GM23338 (cell line): ENCODE data around the gene GRID2. TPM values are rescaled to one million over a fixed set of nuclear protein-coding genes. Genes with fewer than 3 reads are reported as not detected.

ENCODE experiments used
- ATAC-seq: fragments of 200-7000 bp; cut with Tn5 transposase; 3 replicates; pipeline ENCODE4 v1.9.1; 2020
- DNase-seq: peaks from one replicate; pipeline ENCODE4 v3.0.0-alpha.2; 2015; ENCODE audit warnings: low spot score
- H2AFZ ChIP-seq: fragments of 200-600 bp; sonication (generic); 2 replicates; pipeline ENCODE4 v1.8.0; 2016; ENCODE audit warnings: antibody characterized with exemption, mild to moderate bottlenecking, moderate library complexity
- H3F3A ChIP-seq: fragments of 200-600 bp; sonication (generic); replicated peaks from 2 replicates; pipeline ENCODE4 v1.8.0; 2017; ENCODE audit warnings: antibody characterized with exemption, mixed run types, low read depth
- H3K27ac ChIP-seq: fragments of 200-600 bp; sonication (generic); 2 replicates; pipeline ENCODE4 v1.6.1; 2016; ENCODE audit warnings: low read depth
- H3K27me3 ChIP-seq: fragments of 200-600 bp; sonication (generic); 2 replicates; pipeline ENCODE4 v1.8.0; 2016; ENCODE audit warnings: mild to moderate bottlenecking, mixed run types, moderate library complexity; ENCODE audit not compliant: insufficient read depth
- H3K36me3 ChIP-seq: fragments of 200-600 bp; sonication (generic); 2 replicates; pipeline ENCODE4 v1.8.0; 2016; ENCODE audit warnings: mild to moderate bottlenecking; ENCODE audit not compliant: insufficient read depth
- H3K4me1 ChIP-seq: fragments of 200-600 bp; sonication (generic); 2 replicates; pipeline ENCODE4 v1.8.0; 2016; ENCODE audit warnings: mild to moderate bottlenecking, moderate library complexity; ENCODE audit not compliant: insufficient read depth
- H3K4me2 ChIP-seq: fragments of 200-600 bp; sonication (generic); 2 replicates; pipeline ENCODE4 v1.7.1; 2017; ENCODE audit warnings: mixed run types
- H3K4me3 ChIP-seq: fragments of 200-600 bp; sonication (generic); 2 replicates; pipeline ENCODE4 v1.6.1; 2016; ENCODE audit warnings: mixed run types
- H3K79me2 ChIP-seq: fragments of 200-600 bp; sonication (generic); replicated peaks from 2 replicates; pipeline ENCODE4 v1.8.0; 2017; ENCODE audit warnings: mild to moderate bottlenecking; ENCODE audit not compliant: insufficient read depth
- H3K9me2 ChIP-seq: fragments of 200-600 bp; sonication (generic); 2 replicates; pipeline ENCODE4 v1.8.0; 2017; ENCODE audit not compliant: insufficient read depth
- H4K20me1 ChIP-seq: fragments of 200-600 bp; sonication (generic); replicated peaks from 2 replicates; pipeline ENCODE4 v1.8.0; 2017; ENCODE audit warnings: mild to moderate bottlenecking; ENCODE audit not compliant: insufficient read depth
- H3K27ac Mint-ChIP-seq: 2 replicates; pipeline ENCODE4 v1.8.0; 2020; ENCODE audit warnings: inconsistent platforms, mild to moderate bottlenecking, moderate library complexity, mixed read lengths
- H3K27me3 Mint-ChIP-seq: 3 replicates; pipeline ENCODE4 v1.8.0; 2022; ENCODE audit warnings: low read depth, mild to moderate bottlenecking, moderate library complexity, mixed read lengths, inconsistent platforms; ENCODE audit not compliant: insufficient read depth, poor library complexity
- H3K36me3 Mint-ChIP-seq: 3 replicates; pipeline ENCODE4 v1.8.0; 2021; ENCODE audit warnings: low read depth, mild to moderate bottlenecking, inconsistent platforms, moderate library complexity, mixed read lengths
- H3K4me1 Mint-ChIP-seq: 3 replicates; pipeline ENCODE4 v1.8.0; 2020; ENCODE audit warnings: mild to moderate bottlenecking, inconsistent platforms, mixed read lengths
- H3K4me3 Mint-ChIP-seq: 3 replicates; pipeline ENCODE4 v1.8.0; 2021; ENCODE audit warnings: moderate library complexity, mild to moderate bottlenecking, inconsistent platforms, mixed read lengths
- H3K9me3 Mint-ChIP-seq: 3 replicates; pipeline ENCODE4 v1.8.0; 2020; ENCODE audit warnings: moderate library complexity, mild to moderate bottlenecking, inconsistent platforms, mixed read lengths
- CREB1 ChIP-seq: fragments of 250-450 bp; sonication (Bioruptor Pico); IDR thresholded peaks from 2 replicates; pipeline ENCODE4 v1.5.0; 2020; ENCODE audit warnings: low read depth, mild to moderate bottlenecking, moderate library complexity
- CTCF ChIP-seq, 2 experiments: fragments of 200-600 bp in 1 of 2; sonication (generic) in 1 of 2; conservative IDR thresholded peaks; 2 replicates each; pipeline versions ENCODE4 v1.5.1 to v1.6.1; 2016 to 2017; ENCODE audit warnings: antibody characterized with exemption in 2 of 2, low read depth in 2 of 2, mild to moderate bottlenecking in 2 of 2, moderate library complexity in 1 of 2
- EZH2 ChIP-seq: fragments of 200-600 bp; sonication (generic); IDR thresholded peaks from one replicate; pipeline ENCODE4 v1.8.0; 2017; ENCODE audit warnings: antibody characterized with exemption, mild to moderate bottlenecking, low read depth; ENCODE audit not compliant: unreplicated experiment
- EZH2phosphoT487 ChIP-seq: fragments of 200-600 bp; sonication (generic); IDR thresholded peaks from one replicate; pipeline ENCODE4 v1.8.1; 2018; ENCODE audit warnings: antibody characterized with exemption; ENCODE audit not compliant: unreplicated experiment
- JUNB ChIP-seq: IDR thresholded peaks from one replicate; pipeline ENCODE4 v1.6.1; 2016; ENCODE audit warnings: antibody characterized with exemption; ENCODE audit not compliant: unreplicated experiment
- NANOG ChIP-seq: IDR thresholded peaks from 2 replicates; pipeline ENCODE4 v1.6.1; 2016; ENCODE audit warnings: antibody characterized with exemption, borderline replicate concordance
- POLR2AphosphoS5 ChIP-seq: IDR thresholded peaks from 2 replicates; pipeline ENCODE4 v1.6.1; 2016; ENCODE audit warnings: antibody characterized with exemption, low read depth
- STAT1 ChIP-seq: IDR thresholded peaks from one replicate; pipeline ENCODE4 v1.6.1; 2016; ENCODE audit warnings: antibody characterized with exemption; ENCODE audit not compliant: unreplicated experiment
- ZNF114 ChIP-seq: fragments of 250-450 bp; sonication (Bioruptor Pico); IDR thresholded peaks from 2 replicates; pipeline ENCODE4 v1.5.0; 2020; ENCODE audit warnings: mild to moderate bottlenecking, moderate library complexity
- ZNF331 ChIP-seq: fragments of 250-450 bp; sonication (Bioruptor Pico); IDR thresholded peaks from 2 replicates; pipeline ENCODE4 v1.5.0; 2020; ENCODE audit warnings: low read depth, mild to moderate bottlenecking, moderate library complexity
- polyA plus RNA-seq: library from polyadenylated mRNA; unstranded; fragments of >200 nt; fragmentation: Nextera tagmentation; extraction: Ambion mirVana; gene quantifications from 2 replicates; pipeline ENCODE4 v1.2.1, GENCODE V29; 2016
- total RNA-seq: library from RNA; depleted of rRNA; stranded (reverse); fragments of >200 nt; shearing (Covaris generic); gene quantifications from 2 replicates; pipeline ENCODE4 v1.2.3, GENCODE V29; 2014
- TF ChIP-seq, protein P1 (sequence below): IDR thresholded peaks from one replicate; pipeline ENCODE4 v1.6.1; 2018; ENCODE audit warnings: antibody characterized with exemption; ENCODE audit not compliant: unreplicated experiment
- TF ChIP-seq, protein P2 (sequence below): IDR thresholded peaks from 2 replicates; pipeline ENCODE4 v1.6.1; 2016; ENCODE audit warnings: antibody characterized with exemption
- TF ChIP-seq, protein P3 (sequence below): fragments of 250-450 bp; sonication (Bioruptor Pico); IDR thresholded peaks from 2 replicates; pipeline ENCODE4 v1.5.0; 2020; ENCODE audit warnings: mild to moderate bottlenecking, moderate library complexity

The GRID2 gene
- total and polyA plus RNA-seq, 2 experiments from 2014 or later, result 19.9 to 65.4 TPM

GRCh38 chr4:93513851-93514250 lies 1210.1 kb downstream of the GRID2 start:
- no peaks in the 10 kb centered on the region for H3K27me3 Mint-ChIP-seq
- no peaks in the 10 kb centered on the region for H4K20me1 ChIP-seq
- no peak overlapping the region for H3K27ac ChIP-seq
- H3K79me2 ChIP-seq, result no peaks in the 10 kb centered on the region
- ATAC-seq (no peak), DNase-seq (no peak)
- H3K4me3 Mint-ChIP-seq, result no peak overlapping the region
- no peak overlapping the region for H2AFZ ChIP-seq
- H3K27me3 ChIP-seq, result no peaks in the 10 kb centered on the region
- H3K4me3 ChIP-seq, result no peak overlapping the region
- no peaks in the 10 kb centered on the region for H3K36me3 Mint-ChIP-seq
- no peaks in the 10 kb centered on the region for H3K4me1 ChIP-seq
- H3K4me1 Mint-ChIP-seq, result no peaks in the 10 kb centered on the region
- H3K36me3 ChIP-seq, result no peaks in the 10 kb centered on the region
- H3F3A ChIP-seq, result no peaks in the 10 kb centered on the region
- H3K4me2 ChIP-seq, result no peak overlapping the region
- TF ChIP-seq, protein P1, sequence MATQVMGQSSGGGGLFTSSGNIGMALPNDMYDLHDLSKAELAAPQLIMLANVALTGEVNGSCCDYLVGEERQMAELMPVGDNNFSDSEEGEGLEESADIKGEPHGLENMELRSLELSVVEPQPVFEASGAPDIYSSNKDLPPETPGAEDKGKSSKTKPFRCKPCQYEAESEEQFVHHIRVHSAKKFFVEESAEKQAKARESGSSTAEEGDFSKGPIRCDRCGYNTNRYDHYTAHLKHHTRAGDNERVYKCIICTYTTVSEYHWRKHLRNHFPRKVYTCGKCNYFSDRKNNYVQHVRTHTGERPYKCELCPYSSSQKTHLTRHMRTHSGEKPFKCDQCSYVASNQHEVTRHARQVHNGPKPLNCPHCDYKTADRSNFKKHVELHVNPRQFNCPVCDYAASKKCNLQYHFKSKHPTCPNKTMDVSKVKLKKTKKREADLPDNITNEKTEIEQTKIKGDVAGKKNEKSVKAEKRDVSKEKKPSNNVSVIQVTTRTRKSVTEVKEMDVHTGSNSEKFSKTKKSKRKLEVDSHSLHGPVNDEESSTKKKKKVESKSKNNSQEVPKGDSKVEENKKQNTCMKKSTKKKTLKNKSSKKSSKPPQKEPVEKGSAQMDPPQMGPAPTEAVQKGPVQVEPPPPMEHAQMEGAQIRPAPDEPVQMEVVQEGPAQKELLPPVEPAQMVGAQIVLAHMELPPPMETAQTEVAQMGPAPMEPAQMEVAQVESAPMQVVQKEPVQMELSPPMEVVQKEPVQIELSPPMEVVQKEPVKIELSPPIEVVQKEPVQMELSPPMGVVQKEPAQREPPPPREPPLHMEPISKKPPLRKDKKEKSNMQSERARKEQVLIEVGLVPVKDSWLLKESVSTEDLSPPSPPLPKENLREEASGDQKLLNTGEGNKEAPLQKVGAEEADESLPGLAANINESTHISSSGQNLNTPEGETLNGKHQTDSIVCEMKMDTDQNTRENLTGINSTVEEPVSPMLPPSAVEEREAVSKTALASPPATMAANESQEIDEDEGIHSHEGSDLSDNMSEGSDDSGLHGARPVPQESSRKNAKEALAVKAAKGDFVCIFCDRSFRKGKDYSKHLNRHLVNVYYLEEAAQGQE, result no peak
- TF ChIP-seq, protein P2, sequence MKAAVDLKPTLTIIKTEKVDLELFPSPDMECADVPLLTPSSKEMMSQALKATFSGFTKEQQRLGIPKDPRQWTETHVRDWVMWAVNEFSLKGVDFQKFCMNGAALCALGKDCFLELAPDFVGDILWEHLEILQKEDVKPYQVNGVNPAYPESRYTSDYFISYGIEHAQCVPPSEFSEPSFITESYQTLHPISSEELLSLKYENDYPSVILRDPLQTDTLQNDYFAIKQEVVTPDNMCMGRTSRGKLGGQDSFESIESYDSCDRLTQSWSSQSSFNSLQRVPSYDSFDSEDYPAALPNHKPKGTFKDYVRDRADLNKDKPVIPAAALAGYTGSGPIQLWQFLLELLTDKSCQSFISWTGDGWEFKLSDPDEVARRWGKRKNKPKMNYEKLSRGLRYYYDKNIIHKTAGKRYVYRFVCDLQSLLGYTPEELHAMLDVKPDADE, result no peak
- TF ChIP-seq CREB1, result no peak
- TF ChIP-seq NANOG, result no peak
- TF ChIP-seq STAT1, result no peak
- TF ChIP-seq EZH2, result no peak
- TF ChIP-seq ZNF331 (CRISPR knock-in tag), result no peak
- no peak for TF ChIP-seq EZH2phosphoT487
- TF ChIP-seq JUNB, result no peak
- no peak for TF ChIP-seq CTCF (conservative IDR thresholded peaks at IDR 0.05; ENCODE audit: low read depth in 2 of 2)
- no peak for TF ChIP-seq ZNF114 (CRISPR knock-in tag)
- TF ChIP-seq POLR2AphosphoS5, result no peak
- TF ChIP-seq, protein P3, sequence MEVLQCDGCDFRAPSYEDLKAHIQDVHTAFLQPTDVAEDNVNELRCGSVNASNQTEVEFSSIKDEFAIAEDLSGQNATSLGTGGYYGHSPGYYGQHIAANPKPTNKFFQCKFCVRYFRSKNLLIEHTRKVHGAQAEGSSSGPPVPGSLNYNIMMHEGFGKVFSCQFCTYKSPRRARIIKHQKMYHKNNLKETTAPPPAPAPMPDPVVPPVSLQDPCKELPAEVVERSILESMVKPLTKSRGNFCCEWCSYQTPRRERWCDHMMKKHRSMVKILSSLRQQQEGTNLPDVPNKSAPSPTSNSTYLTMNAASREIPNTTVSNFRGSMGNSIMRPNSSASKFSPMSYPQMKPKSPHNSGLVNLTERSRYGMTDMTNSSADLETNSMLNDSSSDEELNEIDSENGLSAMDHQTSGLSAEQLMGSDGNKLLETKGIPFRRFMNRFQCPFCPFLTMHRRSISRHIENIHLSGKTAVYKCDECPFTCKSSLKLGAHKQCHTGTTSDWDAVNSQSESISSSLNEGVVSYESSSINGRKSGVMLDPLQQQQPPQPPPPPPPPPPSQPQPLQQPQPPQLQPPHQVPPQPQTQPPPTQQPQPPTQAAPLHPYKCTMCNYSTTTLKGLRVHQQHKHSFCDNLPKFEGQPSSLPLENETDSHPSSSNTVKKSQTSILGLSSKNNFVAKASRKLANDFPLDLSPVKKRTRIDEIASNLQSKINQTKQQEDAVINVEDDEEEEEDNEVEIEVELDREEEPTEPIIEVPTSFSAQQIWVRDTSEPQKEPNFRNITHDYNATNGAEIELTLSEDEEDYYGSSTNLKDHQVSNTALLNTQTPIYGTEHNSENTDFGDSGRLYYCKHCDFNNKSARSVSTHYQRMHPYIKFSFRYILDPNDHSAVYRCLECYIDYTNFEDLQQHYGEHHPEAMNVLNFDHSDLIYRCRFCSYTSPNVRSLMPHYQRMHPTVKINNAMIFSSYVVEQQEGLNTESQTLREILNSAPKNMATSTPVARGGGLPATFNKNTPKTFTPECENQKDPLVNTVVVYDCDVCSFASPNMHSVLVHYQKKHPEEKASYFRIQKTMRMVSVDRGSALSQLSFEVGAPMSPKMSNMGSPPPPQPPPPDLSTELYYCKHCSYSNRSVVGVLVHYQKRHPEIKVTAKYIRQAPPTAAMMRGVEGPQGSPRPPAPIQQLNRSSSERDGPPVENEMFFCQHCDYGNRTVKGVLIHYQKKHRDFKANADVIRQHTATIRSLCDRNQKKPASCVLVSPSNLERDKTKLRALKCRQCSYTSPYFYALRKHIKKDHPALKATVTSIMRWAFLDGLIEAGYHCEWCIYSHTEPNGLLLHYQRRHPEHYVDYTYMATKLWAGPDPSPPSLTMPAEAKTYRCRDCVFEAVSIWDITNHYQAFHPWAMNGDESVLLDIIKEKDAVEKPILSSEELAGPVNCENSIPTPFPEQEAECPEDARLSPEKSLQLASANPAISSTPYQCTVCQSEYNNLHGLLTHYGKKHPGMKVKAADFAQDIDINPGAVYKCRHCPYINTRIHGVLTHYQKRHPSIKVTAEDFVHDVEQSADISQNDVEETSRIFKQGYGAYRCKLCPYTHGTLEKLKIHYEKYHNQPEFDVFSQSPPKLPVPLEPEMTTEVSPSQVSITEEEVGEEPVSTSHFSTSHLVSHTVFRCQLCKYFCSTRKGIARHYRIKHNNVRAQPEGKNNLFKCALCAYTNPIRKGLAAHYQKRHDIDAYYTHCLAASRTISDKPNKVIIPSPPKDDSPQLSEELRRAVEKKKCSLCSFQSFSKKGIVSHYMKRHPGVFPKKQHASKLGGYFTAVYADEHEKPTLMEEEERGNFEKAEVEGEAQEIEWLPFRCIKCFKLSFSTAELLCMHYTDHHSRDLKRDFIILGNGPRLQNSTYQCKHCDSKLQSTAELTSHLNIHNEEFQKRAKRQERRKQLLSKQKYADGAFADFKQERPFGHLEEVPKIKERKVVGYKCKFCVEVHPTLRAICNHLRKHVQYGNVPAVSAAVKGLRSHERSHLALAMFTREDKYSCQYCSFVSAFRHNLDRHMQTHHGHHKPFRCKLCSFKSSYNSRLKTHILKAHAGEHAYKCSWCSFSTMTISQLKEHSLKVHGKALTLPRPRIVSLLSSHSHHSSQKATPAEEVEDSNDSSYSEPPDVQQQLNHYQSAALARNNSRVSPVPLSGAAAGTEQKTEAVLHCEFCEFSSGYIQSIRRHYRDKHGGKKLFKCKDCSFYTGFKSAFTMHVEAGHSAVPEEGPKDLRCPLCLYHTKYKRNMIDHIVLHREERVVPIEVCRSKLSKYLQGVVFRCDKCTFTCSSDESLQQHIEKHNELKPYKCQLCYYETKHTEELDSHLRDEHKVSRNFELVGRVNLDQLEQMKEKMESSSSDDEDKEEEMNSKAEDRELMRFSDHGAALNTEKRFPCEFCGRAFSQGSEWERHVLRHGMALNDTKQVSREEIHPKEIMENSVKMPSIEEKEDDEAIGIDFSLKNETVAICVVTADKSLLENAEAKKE, result no peak
- no peaks in the 10 kb centered on the region for H3K9me3 Mint-ChIP-seq
- peaks cover 3% of the 10 kb centered on the region; the same call in 1 of the 2 replicates for H3K9me2 ChIP-seq
- no peak overlapping the region for H3K27ac Mint-ChIP-seq
